Ovary (tissue), 1 donor: ENCODE data around the gene LMNB1.
"Not testable (repeated sequence)": the region's sequence is repeated elsewhere in the genome, so short reads cannot be mapped to it uniquely, and the experiment has no call there.

Experiments
- EP300 ChIP-seq: sonication (generic); formaldehyde crosslinking; IDR thresholded peaks from one replicate; pipeline ENCODE4 v1.6.1; 2017; ENCODE audit warnings: antibody characterized with exemption
- POLR2A ChIP-seq: fragments of 450-650 bp; IDR thresholded peaks from one replicate; pipeline ENCODE4 v1.6.1; 2017; ENCODE audit warnings: antibody characterized with exemption, mild to moderate bottlenecking, moderate library complexity

DNA sequence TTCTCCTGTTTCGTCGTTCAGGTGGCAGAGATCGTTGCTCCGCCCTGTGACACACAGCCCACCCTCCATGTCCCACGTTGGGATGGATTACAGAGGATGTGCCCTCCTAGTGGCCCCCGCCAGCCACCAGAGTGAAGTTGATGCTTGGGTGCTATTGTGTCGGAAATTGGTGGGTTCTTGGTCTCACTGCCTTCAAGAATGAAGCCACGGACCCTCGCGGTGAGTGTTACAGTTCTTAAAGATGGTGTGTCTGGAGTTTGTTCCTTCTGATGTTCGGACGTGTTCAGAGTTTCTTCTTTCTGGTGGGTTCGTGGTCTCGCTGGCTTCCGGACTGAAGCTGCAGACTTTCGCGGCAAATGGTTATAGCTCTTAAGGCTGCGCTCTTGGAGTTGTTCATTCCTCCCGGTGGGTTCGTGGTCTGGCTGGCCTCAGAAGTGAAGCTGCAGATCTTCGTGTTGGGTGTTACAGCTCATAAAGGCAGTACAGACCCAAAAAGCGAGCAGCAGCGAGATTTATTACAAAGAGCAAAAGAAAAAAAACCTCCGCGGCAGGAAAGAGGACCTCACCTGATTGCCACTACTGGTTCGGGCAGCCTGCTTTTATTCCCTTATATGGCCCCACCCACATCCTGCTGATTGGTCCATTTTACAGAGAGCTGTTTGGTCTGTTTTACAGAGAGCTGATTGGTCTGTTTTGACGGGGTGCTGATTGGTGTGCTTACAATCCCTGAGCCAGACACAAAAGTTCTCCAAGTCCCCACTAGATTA lies 76.8 kb downstream of the LMNB1 start:
- not testable (repeated sequence) for TF ChIP-seq POLR2A, EP300
